ENCODE data around the gene USP49. TPM values are rescaled to one million over a fixed set of nuclear protein-coding genes. Genes with fewer than 3 reads are reported as not detected.

Gene USP49
- total RNA-seq, 1 experiment from 2014 or later = 1.6 TPM

DNA sequence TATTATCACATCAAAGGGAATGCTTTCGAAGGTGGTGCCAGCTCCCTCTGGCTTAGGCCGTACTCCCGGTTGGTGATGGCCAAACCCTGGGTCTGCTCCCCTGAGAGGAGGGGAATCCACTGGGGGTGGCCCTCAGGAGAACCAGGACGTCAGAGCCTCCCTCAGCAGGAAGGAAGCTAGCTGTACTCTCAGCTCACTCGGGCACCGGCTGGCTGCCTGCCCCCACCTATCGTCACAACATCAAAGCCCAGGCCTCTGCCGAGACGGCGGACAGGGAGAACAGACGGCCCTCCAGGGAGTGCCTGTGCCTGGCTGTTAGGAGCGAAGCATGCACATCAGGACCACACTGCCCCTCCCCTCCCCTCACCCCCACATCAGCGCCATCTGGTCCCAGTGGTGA, 138.8 kb downstream of the USP49 start:
- DNase-seq (ENCODE audit: low read depth) = no peak
- in situ Hi-C loops (cut with HindIII; ENCODE audit: low pct_unique_long_range_greater_than_20kb, low sequenced_read_pairs) = no loop called here

DNA sequence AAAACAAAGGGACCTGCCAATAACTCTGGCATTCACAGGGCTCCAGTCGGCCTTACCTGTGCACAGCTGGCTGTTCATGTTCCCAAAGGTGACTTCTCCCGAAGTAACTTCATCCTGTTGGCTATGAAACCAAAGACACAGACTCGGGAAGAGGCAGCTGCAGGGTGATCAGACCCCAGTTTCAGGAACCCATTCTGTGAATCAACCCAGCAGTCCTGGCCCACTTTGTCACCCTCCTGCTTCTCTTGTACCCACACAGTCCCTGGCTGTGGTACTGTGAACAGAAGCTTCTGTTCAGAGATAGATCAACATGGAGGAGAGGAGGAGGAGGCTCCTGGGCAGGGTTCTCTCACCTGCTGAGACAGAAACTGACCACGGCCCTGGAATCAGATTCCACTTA, 139.3 kb downstream of the USP49 start:
- DNase-seq (ENCODE audit: low read depth) = no peak
- in situ Hi-C loops (cut with HindIII; ENCODE audit: low pct_unique_long_range_greater_than_20kb, low sequenced_read_pairs) = no loop called here

DNA sequence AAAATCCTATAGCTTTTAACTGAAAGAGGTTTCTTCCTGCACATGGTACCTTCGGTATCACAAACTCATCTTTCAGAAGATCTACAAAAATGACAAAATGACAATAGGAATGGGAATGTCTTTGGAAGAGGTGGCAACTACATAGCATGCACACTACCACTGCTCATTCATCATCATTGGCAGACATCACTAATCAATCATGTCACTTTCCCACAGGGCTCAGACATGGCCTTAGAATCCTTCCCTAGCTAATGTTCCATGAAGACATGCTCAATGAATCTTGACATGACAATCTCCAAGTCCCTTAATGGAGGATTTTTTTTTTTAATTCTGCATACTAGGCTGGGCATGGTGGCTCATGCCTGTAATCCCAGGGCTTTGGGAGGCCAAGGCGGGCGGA, 144.8 kb downstream of the USP49 start:
- DNase-seq (ENCODE audit: low read depth) = no peak
- in situ Hi-C loops (cut with HindIII; ENCODE audit: low pct_unique_long_range_greater_than_20kb, low sequenced_read_pairs) = no loop called here

GRCh38 chr6:41748542-41748941, 146.6 kb downstream of the USP49 start:
- in situ Hi-C loops (cut with HindIII; ENCODE audit: low pct_unique_long_range_greater_than_20kb, low sequenced_read_pairs) = no loop called here
- no peak for DNase-seq (ENCODE audit: low read depth)

DNA sequence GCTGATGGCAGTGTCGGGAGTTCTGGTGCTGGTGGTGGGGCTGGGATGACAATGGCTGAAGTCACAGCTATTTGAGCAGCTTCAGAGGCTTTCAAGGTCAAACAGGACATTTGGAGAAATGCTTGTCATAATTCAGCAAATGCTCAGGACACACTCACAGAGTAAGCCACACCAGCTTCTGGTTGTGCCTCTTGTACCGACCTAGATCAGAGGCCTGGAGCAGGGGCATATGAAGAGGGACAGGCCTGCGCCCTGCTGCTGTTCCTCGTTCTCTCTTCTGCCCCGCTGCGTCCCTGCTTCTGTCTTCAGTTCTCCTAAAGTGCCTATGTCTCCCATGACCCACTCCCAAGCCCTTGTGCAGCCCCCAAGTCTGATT, 147.1 kb downstream of the USP49 start:
- in situ Hi-C loops (cut with HindIII; ENCODE audit: low pct_unique_long_range_greater_than_20kb, low sequenced_read_pairs) = no loop called here
- no peak for DNase-seq (ENCODE audit: low read depth)

DNA sequence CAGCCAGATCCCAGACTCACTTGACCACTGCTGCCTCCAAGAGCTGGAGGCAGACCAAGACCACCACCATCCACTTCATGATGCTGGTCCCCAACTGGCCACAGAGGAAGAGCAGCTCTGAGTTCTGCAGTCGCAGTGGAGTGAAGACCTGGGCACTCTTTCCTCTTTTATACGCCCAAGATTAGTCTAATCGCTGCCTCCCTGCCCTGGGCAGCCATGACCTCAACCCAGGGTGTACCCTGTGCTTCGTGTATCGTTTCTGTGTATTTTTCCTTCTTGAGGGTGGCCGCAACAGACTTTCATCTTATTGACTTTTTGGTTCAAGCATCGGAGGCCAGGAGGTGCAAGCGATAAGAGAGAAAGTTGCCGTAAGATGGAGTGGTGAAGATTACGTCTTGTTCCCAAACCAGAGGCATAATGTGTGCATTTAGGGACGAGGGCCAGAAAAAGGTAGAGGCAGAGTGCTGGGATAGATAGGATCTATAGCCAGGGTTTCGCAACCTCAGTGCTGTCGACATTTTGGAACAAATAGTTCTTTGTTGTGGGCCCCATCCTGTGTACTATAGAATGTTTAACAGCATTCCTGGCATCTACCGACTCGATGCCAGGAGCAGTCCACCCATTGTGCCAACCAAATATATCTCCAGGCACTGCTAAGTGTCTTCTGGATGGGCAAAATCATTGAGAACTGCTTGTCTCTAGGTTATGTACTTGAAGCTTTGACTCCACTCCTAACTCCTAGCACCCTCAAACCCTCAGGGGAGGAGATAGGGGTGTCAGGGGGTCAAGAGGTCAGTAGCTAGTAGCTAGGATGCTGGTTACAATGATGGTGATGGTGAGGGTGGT, 147.7 kb downstream of the USP49 start, which contains the start of gene PGC:
PGC (minus strand) TSS at position 142 of the 846 bp plus-strand sequence; CDS start at position 79, 63 bp downstream.
- in situ Hi-C loops (cut with HindIII; ENCODE audit: low pct_unique_long_range_greater_than_20kb, low sequenced_read_pairs) = no loop called here
- no peak for DNase-seq (ENCODE audit: low read depth)

GRCh38 chr6:41746107-41746506, 149.1 kb downstream of the USP49 start:
- DNase-seq (ENCODE audit: low read depth) = no peak
- in situ Hi-C loops (cut with HindIII; ENCODE audit: low pct_unique_long_range_greater_than_20kb, low sequenced_read_pairs) = no loop called here

DNA sequence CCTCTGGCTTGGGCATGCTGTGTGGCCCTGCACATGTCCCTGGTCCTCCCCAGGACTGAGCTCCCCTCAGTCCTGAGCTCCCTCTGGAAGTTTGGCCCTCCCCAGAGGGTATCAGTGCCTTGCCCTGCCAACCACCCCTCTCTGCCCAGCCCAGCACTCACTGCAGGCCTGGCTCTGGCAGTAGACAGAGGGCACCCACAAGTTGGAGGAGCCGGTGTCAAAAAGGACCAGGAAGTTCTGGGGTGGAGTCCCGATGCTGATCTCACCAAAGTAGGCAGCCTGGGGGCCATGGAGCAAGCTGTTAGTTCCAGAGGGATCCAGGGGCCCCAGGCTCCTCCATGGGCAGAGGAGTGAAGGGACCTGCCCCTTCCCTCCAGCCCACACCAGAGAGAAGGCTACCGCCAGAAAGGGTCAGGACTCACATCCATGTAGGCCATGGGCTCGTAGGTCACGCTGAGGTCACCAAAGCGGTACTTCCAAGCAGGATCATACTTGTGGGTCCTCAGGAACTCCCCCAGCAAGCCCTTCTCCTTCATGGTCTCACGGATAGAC, 150.9 kb downstream of the USP49 start:
- no peak for DNase-seq (ENCODE audit: low read depth)
- in situ Hi-C loops (cut with HindIII; ENCODE audit: low pct_unique_long_range_greater_than_20kb, low sequenced_read_pairs) = no loop called here

GRCh38 chr6:41743406-41744235, 151.6 kb downstream of the USP49 start:
- in situ Hi-C loops (cut with HindIII; ENCODE audit: low pct_unique_long_range_greater_than_20kb, low sequenced_read_pairs) = no loop called here
- no peak for DNase-seq (ENCODE audit: low read depth)

GRCh38 chr6:41741625-41742490, 153.3 kb downstream of the USP49 start:
- DNase-seq (ENCODE audit: low read depth) = no peak
- in situ Hi-C loops (cut with HindIII; ENCODE audit: low pct_unique_long_range_greater_than_20kb, low sequenced_read_pairs) = no loop called here

GRCh38 chr6:41740366-41741162, 154.6 kb downstream of the USP49 start:
- in situ Hi-C loops (cut with HindIII; ENCODE audit: low pct_unique_long_range_greater_than_20kb, low sequenced_read_pairs) = no loop called here

More at GRCh38 chr6:41740366-41741162, 154.6 kb downstream of the USP49 start:
- no peak for DNase-seq (ENCODE audit: low read depth)

Other genes starting within 250 kb of the USP49 start
- 6.0 and 13.1 TPM in 2 replicates for gene TFEB, start 159.8 kb downstream of the USP49 start, total RNA-seq (2014; rRNA removed; shearing (Covaris generic); ENCODE audit: low replicate concordance)
- gene PGC, start 148.0 kb downstream of the USP49 start, total RNA-seq (2014; rRNA removed; shearing (Covaris generic); ENCODE audit: low replicate concordance) = 5.8 TPM in 1 of 2 replicates, not detected in the other
- gene FRS3, start 115.5 kb downstream of the USP49 start, total RNA-seq (2014; rRNA removed; shearing (Covaris generic); ENCODE audit: low replicate concordance) = 2.0 and 2.8 TPM in 2 replicates
- gene PRICKLE4, start 114.6 kb downstream of the USP49 start, total RNA-seq (2014; rRNA removed; shearing (Covaris generic); ENCODE audit: low replicate concordance) = 0.20 TPM in 1 of 2 replicates, not detected in the other
- 264 and 306 TPM in 2 replicates for gene TOMM6, start 107.7 kb downstream of the USP49 start, total RNA-seq (2014; rRNA removed; shearing (Covaris generic); ENCODE audit: low replicate concordance)
- 24.5 and 37.1 TPM in 2 replicates for gene MED20, start 25.8 kb upstream of the USP49 start, total RNA-seq (2014; rRNA removed; shearing (Covaris generic); ENCODE audit: low replicate concordance)
- 139 and 161 TPM in 2 replicates for gene BYSL, start 26.1 kb upstream of the USP49 start, total RNA-seq (2014; rRNA removed; shearing (Covaris generic); ENCODE audit: low replicate concordance)
- 209 and 278 TPM in 2 replicates for gene CCND3, start 46.4 kb upstream of the USP49 start, total RNA-seq (2014; rRNA removed; shearing (Covaris generic); ENCODE audit: low replicate concordance)
- 20.3 and 28.0 TPM in 2 replicates for gene TAF8, start 155.1 kb upstream of the USP49 start, total RNA-seq (2014; rRNA removed; shearing (Covaris generic); ENCODE audit: low replicate concordance)
- gene C6orf132, start 247.2 kb upstream of the USP49 start, total RNA-seq (2014; rRNA removed; shearing (Covaris generic); ENCODE audit: low replicate concordance) = 1.6 and 7.2 TPM in 2 replicates